B cell (primary cell): ENCODE data around the gene HLA-DOB.

Experiments used
- EZH2 ChIP-seq: IDR thresholded peaks from 2 replicates; pipeline ENCODE4 v1.6.1; 2012; ENCODE audit warnings: borderline replicate concordance, low read depth, mild to moderate bottlenecking, moderate library complexity, low read length; ENCODE audit not compliant: insufficient read depth, poor library complexity, severe bottlenecking
- TF ChIP-seq, protein P1 (sequence below): fragments of 200-600 bp; IDR thresholded peaks from one replicate; pipeline ENCODE4 v1.8.0; 2022; ENCODE audit warnings: antibody characterized with exemption, mild to moderate bottlenecking

DNA sequence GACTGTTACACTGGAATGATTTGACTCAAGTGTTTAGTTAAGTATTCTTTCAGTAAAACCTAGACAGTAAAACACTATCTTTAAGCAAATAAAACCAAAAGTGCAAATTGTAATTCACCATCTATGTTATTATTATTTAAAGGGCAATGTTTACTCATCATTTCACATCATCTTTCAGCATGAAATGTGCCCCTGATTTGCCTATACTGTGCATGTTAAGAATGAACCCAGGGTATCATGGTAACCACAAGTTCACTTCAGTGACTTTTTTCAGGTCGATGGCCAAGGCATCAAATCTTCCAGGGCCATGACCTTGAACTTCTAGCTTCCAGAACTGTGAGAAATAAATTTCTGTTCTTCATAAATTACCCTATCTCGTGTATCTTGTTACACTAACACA, 2.1 kb upstream of the HLA-DOB start:
- TF ChIP-seq, protein P1, sequence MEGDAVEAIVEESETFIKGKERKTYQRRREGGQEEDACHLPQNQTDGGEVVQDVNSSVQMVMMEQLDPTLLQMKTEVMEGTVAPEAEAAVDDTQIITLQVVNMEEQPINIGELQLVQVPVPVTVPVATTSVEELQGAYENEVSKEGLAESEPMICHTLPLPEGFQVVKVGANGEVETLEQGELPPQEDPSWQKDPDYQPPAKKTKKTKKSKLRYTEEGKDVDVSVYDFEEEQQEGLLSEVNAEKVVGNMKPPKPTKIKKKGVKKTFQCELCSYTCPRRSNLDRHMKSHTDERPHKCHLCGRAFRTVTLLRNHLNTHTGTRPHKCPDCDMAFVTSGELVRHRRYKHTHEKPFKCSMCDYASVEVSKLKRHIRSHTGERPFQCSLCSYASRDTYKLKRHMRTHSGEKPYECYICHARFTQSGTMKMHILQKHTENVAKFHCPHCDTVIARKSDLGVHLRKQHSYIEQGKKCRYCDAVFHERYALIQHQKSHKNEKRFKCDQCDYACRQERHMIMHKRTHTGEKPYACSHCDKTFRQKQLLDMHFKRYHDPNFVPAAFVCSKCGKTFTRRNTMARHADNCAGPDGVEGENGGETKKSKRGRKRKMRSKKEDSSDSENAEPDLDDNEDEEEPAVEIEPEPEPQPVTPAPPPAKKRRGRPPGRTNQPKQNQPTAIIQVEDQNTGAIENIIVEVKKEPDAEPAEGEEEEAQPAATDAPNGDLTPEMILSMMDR: no peak
- no peak for TF ChIP-seq EZH2
